GM19035 (cell line): ENCODE results near the gene ABO.
"Not testable (repeated sequence)": the region's sequence is repeated elsewhere in the genome, so short reads cannot be mapped to it uniquely, and the experiment has no call there.

Source experiments
- ATAC-seq: cut with Tn5 transposase; IDR thresholded peaks from one replicate; pipeline ENCODE4 v1.9.1; 2021; ENCODE audit not compliant: unreplicated experiment

The ABO gene

DNA sequence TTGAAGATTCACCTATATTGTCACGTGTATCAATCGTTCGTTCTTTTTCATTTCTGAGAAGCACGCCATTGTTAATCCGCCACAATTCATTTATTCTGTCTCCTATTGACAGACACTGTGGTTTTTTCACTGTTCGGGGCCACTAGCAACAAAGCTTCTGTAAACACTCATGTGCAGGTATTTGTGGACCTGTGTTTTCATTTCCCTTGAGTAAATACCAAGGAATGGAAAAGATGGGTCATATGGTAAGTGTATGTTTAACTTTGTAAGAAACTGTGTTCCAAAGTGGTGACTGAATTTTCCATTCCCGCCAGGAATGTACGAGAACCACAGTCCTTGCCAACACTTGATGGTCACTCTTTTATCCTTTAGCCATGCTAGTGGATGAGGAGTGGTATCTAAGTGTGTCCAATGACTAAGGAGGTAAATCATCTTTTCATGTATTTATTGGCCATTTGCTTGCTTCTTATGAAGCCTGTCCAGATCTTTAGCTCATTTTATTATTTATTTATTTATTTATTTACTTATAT, 10.7 kb downstream of the ABO start:
- ATAC-seq: no peak

DNA sequence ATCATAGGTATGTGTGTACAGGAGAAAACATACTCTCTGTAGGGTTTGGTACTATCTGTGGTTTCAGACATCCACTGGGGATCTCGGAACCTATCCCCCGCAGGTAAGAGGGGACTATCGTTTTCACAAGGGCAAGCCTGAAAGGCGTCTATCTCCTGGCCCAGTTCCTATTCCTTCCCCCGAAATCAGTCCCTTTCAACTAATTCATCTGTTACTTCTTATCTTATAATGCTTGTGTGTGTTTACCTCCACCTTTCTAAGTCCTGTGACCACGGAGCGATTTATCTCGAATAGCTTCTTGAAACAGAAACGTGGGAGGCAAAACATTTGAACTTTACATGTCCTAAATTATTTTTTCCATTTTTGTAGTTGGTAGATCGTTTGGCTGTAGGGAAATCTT, 11.4 kb downstream of the ABO start:
- no peak for ATAC-seq

DNA sequence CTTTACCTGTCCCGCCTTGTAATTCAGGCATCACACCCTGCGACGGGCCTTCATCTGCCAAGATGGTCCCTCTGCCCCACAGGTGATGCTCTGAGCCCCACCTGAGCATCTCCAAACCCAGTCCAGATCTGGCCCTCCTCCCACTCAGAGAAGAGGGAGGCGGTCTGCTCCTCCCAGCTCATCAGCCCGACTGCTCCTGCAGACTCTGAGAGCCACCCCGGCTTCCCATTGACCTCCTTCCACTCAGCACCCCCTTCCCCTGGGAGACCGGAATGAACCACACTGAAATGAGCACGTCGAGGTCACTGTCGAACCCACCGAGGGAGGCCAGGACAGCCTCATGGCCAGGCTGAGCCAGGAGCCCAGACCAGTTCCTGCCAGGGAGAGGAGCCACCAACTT, 12.8 kb downstream of the ABO start:
- no peak for ATAC-seq

DNA sequence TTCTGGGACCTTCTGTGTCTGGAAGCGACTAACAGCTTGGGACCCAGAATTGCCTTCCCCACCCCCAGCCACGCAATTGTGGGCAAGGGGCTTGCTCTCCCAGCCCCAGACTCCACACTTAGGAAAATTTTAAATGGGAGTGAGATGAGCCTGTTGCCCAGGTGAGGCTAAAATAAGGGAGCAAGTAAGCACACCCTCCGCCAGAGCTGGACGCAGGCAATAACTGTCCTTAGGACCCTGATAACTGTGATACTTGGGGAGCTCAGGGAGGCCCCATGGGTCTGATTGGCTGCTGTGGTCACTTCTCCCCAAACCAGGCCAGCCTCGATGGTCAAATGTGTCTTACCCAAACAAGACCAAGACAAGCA, 13.3 kb downstream of the ABO start:
- ATAC-seq: no peak

DNA sequence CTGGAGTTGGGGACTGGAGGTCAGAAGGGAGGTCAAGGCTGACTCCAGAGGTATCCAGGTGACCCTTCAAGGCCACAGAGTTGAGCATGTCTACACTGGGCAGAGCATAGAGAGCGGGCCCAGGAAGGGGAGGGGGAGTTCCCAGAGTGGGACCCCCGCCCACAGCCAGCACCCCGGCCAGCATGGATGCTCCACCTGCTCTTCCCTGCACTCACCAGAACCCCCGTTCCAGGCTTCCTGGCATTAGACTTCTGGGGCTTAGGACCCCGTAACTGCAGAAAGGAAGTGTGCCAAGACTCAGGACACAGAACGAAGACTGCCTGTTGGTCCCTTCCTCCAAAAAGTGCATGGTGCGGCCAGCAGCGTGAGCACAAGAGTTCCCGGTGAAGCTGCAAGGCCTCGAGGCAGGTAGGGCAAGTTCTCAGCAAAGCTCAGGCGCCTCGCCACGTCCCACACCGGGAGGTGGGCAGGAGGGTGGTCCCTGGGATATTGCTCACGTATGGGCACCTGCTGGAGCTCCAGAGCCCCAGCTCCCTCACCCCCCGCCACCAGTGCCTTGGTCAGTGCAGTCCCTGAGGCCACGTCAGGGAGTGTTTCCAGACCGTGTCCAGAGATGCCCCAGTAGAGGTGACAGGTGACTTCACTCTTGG, 13.8 kb downstream of the ABO start:
- ATAC-seq: no peak

DNA sequence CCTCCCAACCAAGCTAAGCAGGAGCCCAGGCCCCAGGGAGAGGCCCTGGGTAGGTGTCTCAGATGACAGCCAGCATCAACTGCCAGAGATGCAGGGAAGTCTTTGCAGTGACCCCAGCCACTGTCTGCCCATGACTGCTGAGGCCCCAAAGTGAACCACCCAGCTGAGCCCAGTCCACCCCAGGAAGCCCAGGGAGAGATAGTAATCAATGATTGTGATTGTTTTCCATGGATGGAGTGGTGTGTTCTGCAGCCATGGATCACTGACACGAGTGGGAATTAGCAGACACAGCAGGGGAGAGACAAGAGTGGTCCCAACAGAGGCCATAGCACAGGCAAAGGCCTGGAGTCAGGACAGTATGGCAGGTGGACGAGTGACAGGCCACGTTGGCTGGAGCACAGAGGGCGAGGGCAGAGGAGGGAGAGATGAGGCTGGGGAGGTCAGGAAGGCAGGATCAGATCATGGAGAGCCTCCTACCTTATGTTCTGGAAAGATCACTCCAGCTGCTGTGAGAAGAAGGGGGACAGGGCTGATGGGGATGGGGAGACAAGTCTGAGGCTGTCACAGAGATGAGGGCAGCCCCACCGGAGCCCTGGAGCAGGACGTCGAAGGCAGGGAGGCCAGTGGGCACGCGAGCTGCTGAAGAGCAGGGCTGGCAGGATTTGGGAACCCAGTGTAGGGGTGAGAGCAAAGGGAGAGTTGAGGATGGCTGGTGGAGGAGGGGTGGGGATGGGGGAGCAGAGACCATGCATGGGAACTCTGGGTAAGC, 14.5 kb downstream of the ABO start:
- ATAC-seq: no peak

DNA sequence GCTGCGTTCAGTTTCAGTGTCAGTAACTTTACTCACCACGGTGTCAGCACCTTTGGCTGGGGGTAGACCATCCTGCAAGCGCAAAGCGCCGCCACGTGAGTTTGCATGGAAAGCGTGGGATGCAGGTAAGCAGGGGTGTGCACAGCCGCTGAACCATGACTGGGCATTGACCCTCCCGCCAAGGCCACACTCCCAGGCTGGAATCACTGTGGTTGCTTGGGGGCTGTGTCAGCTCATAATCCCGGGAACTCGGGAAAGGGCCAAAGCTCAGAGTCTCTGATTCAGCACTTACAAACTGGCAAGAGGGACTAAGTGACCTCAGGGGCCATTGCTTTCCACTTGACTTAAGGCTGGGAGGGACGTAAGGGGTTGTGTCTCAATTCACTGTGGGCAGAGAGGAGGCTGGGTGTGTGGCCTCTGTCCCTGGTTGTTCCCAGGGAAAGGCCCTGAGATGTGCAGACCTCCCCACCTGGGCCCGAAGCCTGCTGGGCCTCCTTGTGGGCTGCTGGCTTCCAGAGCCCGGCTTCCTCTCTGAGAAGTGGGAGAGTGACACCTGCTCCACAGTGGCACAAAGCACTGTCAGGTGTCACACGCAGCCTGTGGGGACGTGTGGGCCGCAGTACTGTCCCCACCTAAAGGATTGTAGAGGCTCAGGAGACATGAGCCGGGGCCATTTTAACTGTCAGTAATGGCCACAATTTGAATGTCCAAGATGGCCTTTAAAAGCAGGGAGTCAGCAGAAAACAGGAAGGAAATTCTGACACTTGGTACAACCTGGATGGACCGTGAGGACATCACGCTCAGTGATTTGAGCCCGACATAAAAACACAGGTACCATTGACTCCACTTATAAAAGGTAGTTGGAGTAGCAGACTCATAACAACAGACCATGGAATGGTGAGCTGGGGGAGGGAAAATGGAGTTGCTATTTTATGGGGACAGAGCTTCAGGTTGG, 16.7 kb downstream of the ABO start:
- ATAC-seq: no peak

DNA sequence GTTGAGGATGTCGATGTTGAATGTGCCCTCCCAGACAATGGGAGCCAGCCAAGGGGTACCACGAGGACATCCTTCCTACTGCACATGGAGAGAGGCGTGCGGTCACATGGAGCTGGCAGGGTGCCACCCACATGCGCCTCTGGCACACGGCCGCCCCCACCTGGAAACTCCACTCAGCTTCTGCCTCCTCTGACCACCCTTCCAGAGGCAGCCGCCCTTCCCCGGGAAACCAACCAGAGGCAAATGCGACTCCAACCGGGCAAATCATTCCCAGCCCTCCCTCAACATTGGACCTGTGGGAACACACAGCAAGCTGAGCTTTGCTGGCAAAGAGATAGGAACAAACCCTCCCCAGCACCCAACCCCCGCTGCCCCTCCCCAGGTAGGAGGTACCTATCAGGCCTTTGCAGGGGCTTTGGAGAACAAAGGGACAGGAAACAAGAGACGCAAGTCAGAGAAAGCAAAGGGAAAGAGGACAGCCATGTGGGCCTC, 17.5 kb downstream of the ABO start:
- no peak for ATAC-seq

DNA sequence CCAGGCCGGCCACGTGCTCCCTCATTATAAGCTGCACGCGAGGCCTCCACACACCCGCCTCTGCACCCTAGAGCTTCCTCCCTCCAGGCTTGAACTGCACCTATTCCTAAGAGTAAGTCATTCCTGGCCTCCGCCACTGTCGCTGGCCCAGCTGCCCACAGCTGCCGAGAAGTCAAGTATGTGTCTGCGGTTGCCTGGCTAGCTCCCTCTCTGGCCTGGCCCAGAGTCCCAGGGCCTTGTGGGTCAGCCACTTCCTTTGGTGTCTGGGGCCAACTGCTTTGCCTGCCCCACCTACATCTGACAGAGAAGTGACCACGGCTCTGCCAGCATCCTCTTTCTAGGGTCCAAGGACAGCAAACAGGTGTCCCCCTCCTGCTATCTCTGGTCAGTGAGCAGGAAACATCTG, 18.3 kb downstream of the ABO start:
- ATAC-seq: no peak

DNA sequence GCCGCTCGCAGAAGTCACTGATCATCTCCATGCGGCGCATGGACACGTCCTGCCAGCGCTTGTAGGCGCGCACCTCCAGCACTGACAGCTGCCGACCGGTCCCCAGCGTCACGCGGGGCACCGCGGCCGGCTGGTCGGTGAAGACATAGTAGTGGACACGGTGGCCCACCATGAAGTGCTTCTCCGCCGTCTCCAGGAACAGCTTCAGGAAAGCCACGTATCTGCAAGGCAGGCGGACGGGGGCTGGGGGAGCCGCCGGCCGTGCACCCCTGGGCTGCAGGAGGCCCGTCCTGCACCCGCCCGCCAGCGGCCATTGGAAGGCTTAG, 18.9 kb downstream of the ABO start:
- no peak for ATAC-seq

DNA sequence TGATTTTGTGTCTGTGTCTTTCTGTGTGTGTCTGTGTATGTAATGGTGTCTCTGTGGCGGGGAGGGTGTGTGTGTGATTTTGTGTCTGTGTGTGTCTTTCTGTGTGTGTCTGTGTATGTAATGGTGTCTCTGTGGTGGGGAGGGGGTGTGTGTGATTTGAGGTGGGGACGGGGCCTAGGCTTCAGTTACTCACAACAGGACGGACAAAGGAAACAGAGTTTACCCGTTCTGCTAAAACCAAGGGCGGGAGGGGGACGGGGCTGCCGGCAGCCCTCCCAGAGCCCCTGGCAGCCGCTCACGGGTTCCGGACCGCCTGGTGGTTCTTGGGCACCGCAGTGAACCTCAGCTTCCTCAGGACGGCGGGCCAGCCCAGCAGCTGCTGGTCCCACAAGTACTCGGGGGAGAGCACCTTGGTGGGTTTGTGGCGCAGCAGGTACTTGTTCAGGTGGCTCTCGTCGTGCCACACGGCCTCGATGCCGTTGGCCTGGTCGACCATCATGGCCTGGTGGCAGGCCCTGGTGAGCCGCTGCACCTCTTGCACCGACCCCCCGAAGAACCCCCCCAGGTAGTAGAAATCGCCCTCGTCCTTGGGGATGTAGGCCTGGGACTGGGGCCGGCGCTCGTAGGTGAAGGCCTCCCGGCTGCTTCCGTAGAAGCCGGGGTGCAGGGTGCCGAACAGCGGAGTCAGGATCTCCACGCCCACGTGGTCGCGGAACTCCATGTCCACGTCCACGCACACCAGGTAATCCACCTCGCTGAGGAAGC, 19.4 kb downstream of the ABO start:
- no peak for ATAC-seq

DNA sequence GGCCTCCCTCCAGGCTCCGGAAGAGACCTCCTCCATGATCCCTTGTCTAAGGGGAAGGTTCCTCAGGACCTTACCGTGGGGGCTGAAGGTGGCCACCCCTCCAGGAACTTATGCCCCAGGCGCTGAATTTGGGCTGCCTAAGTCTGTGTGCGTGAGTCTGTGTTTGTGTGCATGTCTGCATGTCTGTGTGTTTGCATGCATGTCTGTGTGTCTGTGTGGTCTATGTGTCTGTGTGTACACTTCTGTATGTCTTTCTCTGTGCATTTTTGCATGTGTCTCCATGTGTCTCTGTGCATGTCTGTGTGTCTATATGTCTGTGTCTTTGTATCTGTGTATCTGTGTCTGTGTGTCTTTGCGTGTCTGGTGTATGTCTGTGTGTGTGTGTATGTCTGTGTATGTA, 20.5 kb downstream of the ABO start:
- ATAC-seq: no peak

DNA sequence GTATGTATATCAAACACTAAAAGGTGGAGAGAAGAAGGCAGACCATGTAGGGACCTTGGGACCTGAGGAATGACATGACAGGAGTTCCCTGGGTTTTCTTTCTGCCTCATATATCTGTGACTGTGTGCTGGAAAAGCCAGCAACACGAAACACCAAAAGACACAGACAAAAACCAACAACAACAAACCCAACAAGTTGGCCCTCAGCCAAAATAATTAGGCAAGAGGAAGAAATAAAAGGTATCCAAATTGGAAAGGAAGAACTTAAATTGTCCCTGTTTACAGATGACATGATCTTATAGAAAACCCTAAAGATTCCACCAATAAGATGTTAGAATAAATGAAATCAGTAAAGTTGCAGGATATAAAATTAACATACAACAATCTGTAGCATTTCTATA, 21.7 kb downstream of the ABO start:
- ATAC-seq: no peak

DNA sequence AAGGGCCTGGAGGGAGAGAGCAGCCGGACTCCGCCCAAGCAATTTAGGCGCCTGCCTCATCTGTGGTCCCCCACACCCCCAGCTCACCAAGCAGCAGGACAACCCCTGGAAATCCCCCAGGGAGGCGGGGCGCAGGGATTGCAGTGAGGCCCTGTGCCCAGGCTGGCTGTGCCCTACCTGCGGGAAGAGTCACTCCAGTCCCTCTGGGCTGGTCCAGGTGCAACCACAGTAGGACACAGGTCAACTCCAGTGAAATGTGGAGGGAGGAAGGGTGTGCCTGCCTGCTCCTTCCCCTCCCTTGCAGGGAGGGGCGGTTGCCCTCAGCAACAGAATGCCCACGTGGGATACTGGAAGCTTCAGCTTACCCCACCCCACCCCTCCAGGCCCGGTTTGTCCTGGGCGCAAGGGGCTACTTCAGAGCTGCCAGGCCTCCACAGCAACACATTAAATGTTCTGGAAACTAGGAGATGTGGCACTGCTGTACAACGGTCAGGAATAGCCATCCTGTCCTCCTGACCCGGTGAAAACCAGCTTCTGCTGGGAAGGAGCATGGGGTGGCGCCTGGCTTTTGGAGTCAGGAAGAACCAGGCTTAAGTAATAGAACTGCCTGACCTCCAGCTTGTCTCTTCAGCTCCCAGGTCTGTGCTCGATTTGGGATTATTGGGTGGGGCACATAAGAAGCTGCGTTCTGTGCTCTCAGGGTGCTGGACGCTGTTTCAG, 22.5 kb downstream of the ABO start:
- ATAC-seq: no peak

DNA sequence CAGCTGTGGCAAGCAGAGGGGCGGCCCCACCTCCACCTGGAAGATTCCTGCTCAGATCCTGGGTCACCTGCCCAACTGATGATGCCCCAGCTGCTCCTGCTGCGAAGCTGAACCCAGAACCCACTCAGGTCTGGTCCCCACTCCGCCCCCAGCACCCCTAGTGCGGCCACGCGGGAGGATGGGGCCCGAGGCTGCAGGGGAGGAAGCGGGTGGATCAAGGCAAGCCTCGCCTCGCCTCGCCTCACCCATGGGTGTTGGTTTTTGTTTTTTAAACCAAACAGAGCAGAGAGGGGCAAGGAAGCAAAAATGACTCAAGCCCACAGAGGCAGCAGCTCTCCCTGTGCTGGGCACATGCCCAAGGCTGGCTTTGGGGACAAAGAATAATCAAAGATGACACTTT, 23.2 kb downstream of the ABO start:
- no peak for ATAC-seq

DNA sequence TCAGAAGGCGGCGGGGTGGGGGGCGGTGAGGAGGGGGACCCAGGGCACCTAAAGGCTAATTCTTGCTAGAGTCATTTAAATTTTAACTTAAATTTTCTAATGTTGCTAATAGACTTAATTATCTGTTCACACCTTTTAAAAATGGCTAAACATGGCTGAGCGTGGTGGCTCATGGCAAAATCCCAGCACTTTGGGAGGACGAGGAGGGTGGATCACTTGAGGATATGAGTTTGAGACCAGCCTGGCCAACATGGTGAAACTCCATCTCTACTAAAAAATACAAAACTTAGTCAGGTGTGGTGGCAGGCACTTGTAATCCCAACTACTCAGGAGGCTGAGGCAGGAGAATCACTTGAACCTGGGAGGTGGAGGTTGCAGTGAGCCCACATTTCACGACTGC, 23.8 kb downstream of the ABO start:
- ATAC-seq: not testable (repeated sequence)

DNA sequence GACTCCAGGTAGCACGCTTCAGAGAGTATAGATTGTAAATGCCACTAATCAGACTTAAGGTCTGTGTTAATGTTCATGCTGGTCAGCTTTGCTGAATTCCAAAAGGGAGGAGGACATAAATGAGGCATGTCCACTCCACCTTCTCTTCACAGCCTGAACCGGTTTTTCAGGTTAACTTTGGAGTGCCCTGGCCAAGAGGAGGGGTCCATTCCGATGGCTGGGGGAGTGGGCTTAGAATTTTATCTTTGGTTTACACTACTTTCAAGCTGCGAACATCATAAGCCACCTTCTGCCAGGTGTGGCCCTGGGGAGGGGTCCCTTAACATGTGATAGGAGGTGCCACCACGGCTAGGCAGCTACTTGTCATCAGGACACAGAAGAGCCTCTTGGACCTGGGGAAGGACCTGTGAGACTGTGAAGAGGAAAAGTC, 24.2 kb downstream of the ABO start:
- ATAC-seq: no peak

DNA sequence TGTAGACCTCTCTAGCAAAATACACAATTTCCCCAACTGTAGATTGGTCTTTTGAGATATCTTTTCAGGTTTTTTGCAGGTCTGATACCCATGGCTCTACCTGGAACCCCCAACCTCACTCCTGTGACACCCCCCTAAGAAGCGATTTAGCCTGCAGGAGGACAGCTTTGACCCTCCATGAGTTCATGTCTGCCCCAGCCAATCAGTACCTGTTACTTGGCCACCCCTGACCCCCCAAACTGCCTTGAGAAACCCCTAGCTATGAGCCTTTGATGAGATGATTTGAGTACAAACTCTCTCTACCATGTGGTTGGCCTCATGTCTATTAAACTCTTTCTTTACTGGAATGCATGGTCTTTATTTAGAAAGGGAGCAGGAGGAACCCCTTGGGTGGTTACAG, 25.7 kb downstream of the ABO start:
- no peak for ATAC-seq

DNA sequence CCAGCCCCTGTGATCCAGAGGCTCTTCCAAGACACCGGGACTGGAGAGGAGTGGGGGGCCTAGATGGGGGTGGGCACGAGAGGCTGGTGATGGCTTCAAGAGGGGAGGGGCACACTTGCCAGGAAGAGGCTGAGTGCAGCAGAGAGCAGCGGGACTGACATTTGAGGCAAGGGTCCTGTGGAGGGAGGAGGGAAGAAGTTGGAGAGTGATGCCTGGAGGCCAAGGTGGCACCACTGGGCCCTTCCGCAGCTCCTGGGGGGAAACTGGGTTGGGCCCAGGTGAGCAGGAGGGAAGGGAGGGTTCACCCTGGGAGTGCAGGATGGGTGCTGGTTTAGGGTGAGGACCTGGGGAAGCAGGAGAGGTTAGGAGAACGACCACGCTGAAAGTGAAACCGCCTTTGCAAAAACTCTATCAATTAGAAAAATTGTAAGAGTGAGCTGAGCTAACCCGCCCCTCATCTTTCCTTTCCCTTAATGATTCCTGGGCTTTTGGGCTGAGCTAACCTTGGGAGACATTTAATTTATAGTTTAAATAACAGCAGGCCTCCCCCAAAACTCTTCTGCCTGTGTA, 26.2 kb downstream of the ABO start:
- no peak for ATAC-seq

DNA sequence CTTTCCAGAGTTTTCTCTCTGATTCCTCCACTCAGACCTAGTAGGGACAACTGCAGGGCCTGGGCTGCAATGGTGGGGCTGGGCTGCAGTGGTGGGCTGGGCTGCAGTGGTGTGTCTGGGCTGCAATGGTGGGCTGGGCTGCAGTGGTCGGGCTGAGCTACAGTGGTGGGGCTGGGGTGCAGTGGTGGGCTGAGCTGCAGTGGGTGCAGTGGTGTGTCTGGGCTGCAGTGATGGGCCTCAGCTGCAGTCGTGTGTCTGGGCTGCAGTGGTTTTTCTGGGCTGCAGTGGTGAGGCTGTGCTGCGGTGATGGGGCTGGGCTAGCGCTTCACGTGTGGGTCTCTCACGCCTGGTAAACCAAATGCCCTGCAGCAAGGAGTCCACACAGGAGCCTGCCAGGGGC, 27.4 kb downstream of the ABO start:
- no peak for ATAC-seq
